Hair follicle dermal papilla cell (primary cell): Measurements from ENCODE around the gene SLITRK5. TPM values are rescaled to one million over a fixed set of nuclear protein-coding genes. Genes with fewer than 3 reads are reported as not detected.

Experiments used
- total RNA-seq: library from RNA; depleted of rRNA; stranded (reverse); fragments of >200 nt; gene quantifications from 2 replicates; pipeline ENCODE4 v1.2.3, GENCODE V29; 2012

The SLITRK5 gene
- under 0.01 TPM in 2 replicates for total RNA-seq

GRCh38 chr13:87671031-87671752 lies at the start of gene SLITRK5:
Gene SLITRK5 (plus strand): TSS chr13:87671371. CDS start chr13:87675389, 4,018 bp downstream.

